Choroid plexus epithelial cell (primary cell): Measurements from ENCODE around the gene CHRM4.

Source experiments
- DNase-seq: peaks from one replicate; pipeline ENCODE4 v3.0.0-alpha.2; 2010; ENCODE audit warnings: low read depth
- H3K4me3 ChIP-seq: 2 replicates; pipeline ENCODE4 v1.5.1; 2011; ENCODE audit warnings: low read depth, mild to moderate bottlenecking, control low read depth, low read length, moderate library complexity
- CTCF ChIP-seq: conservative IDR thresholded peaks from 2 replicates; pipeline ENCODE4 v1.5.1; 2011; ENCODE audit warnings: low read depth, mild to moderate bottlenecking, control low read depth, inconsistent platforms, low read length, moderate library complexity

The CHRM4 gene

GRCh38 chr11:46338988-46339666, 52.4 kb downstream of the CHRM4 start:
- TF ChIP-seq CTCF, result no peak
- H3K4me3 ChIP-seq, result peak overlapping the region; percentile 40
- DNase-seq, result peak; percentile 32

- H3K4me3 ChIP-seq, result peak overlapping the region; percentile 40
- peak; percentile 47 for DNase-seq
- no peak for TF ChIP-seq CTCF
Measured at GRCh38 chr11:46338636-46338987, 53.0 kb downstream of the CHRM4 start.

GRCh38 chr11:46337626-46338345, 53.8 kb downstream of the CHRM4 start:
- no peak for DNase-seq
- H3K4me3 ChIP-seq, result no peak overlapping the region
- no peak for TF ChIP-seq CTCF

GRCh38 chr11:46336563-46337180, 54.9 kb downstream of the CHRM4 start:
- no peak overlapping the region for H3K4me3 ChIP-seq
- no peak for TF ChIP-seq CTCF
- peak; percentile 88 for DNase-seq

GRCh38 chr11:46335890-46336562, 55.5 kb downstream of the CHRM4 start:
- no peak overlapping the region for H3K4me3 ChIP-seq
- no peak for DNase-seq
- TF ChIP-seq CTCF, result no peak

- DNase-seq, result no peak
- H3K4me3 ChIP-seq, result no peak overlapping the region
- TF ChIP-seq CTCF, result no peak
Measured at GRCh38 chr11:46335271-46335670, 56.3 kb downstream of the CHRM4 start.
